NCI-H2107 treated with DMSO at 0.1 percent for 48 hours (cell line): ENCODE data around the gene ISM2.

Experiments
- DNase-seq: peaks from one replicate; lab custom pipeline; 2025; ENCODE audit not compliant: unreplicated experiment; lab: John Stamatoyannopoulos, UW

Gene ISM2

DNA sequence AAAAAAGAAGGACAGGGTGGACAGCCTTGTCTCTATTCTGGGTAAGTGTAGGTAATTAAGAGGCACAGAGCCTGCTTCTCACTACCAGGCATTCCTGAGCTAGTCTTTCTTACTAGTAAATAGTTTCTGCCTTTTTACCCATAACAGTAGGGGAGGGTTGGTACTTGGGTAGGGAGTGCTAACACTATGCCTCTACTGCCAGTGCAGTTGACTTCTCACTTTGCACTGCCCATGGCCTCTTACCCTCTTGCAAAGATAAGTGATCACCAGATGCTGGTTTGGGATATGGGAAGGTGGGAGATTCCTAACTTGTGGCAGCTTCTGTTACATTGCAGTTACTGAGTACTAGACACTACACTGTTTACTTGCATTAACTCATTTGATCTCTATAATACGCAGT is 29.1 kb downstream of the ISM2 start:
- no peak for DNase-seq

- no peak for DNase-seq
These were observed 29.5 kb downstream of the ISM2 start for GRCh38 chr14:77469067-77469505.

DNA sequence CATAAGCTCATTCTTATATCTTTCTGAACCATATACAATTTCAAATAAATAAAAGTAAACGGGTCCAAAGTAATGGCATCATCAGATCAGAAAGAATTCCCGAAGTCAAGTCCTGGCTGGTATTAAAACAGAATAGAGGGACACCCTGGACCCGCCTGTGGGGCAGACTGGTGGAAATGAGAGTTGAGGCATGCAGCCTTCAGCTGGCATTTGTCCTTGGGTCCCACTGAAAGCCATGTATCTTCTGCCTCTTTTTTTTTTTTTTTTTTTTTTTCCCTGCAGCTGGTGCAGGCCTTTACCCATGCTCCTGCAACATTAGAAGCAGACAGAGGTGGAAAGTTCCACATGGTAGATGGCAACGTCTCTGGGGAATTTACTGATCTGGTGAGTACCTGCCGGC is 30.8 kb downstream of the ISM2 start:
- peak; percentile 36 for DNase-seq

- DNase-seq = peak; percentile 47
These were observed 39.4 kb downstream of the ISM2 start for GRCh38 chr14:77459072-77459723.

DNA sequence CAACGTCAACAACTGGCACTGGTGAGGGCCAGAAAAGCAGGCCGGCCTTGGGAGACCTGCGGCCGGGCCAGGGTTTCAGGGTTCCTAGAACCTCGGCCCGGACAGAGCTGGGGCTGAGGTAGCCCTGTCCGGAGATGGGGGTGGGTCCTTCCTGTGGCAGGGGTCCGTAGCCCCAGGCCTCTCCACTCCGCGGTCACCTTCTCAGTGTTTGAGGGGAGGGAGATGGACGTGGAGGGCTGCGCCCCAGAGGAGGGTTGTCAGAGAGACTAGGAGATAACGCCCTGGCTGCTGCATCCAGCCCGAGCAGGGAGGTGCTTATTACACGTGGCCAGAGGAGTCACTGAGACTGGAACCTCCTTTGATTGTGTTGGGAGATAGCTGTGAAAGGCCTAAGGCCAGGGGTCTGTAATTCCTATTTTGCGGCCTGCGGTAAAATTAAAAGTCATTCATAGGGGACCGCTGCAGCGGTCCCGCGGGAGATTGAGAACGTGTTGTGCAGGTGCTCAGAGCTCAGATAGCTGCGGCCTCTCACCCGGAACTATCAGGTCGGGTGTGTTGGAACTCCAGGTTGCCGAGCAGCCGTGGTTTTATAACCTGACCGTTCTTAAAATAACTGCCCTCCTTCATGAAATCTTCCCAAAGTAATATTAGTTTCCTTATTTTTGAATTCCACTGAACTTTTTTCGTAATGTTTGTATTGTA is 40.2 kb downstream of the ISM2 start:
- DNase-seq = peak; percentile 37

- peak; percentile 99 for DNase-seq
These were observed 40.9 kb downstream of the ISM2 start, which contains the start of the genes AHSA1 and VIPAS39 for GRCh38 chr14:77457522-77458248. Gene AHSA1 (plus strand): TSS chr14:77458093. CDS start chr14:77458190, 97 bp downstream. Gene VIPAS39 (minus strand): TSS chr14:77457601. CDS start chr14:77454102, 3,499 bp downstream.

DNA sequence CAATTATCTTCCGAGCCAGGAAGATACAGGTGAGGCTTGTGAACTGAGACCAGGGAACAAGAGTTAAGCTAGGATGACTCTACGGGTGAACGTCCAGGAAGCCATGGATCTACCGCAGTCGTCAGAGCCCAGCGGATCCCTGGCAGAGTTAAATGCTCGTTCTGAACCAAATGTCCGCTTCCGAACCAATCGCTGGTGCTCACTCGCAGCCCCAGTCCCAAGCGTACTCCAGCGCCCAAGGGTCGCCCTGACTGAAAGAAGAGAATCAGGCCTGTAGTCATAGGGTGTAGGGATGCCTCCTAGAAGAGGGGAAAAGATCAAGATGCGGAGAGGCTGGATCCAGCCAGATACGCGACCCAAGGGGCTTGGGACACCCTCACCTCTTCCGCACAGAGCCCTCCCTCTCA is 41.5 kb downstream of the ISM2 start:
- peak; percentile 62 for DNase-seq

DNA sequence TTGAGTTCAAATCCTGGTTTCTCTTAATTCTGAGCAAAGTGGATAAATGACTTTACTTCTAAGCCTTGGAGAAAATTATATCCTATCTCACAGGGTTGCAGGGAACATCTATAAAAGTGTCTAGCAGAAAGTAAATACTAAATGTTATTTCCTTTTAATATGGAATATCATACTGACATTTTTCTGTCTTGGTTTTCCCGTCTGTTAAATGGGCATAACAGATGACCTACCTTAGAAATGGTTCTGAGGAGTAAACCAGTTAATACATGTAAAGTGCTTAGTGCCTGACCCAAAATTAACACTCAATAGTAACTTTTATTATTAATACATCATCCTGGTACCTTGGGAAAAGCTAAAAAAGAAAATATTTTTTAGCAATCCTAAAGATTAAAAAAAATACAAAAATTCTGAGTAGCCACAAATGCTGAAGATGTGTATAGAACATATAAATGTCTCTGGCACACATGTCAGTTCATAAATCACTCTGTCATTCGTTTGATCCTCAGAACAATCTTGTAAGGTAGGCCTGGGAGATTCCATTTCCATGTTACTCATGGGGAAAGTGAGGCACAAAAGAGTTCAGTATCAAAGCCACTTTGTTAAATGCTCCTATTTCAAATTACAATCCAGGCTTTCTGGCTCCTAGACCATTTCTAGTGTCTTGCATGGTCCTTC is 42.5 kb downstream of the ISM2 start:
- no peak for DNase-seq

DNA sequence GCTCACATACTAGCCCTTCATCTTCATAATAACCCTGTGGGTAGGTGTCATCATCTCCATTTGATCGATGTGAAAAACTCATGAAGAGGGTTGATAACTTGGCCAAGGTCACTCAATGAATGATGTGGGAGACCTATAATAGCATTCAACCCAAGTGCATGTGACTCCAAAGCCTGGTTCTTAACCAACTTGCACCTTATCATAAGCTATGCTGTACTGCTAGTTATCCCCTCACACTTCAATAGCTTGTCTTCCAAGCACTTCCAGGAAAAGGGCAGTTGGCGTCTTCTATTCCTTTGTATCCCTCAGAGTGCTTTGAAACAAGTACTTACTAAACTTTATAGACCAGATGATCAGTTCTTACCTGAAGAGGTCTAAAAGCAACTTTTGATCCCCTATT is 56.4 kb downstream of the ISM2 start:
- no peak for DNase-seq

DNA sequence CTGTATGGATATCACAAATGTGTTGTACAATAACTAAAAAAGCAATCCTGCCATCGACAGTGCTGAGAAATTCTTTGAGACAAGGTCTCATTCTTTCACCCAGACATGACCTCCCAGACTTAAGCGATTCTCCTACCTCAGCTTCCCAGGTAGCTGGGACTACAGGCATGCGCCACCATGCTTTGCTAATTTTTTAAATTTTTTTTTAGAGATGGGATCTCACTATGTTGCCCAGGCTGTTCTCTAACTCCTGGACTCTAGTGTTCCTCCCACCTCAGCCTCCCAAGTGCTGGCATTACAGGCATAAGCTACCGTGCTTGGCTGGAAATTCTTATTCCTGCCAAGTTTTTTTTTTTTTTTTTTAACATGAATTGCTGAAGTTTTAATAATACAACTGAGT is 58.8 kb downstream of the ISM2 start:
- DNase-seq = no peak

GRCh38 chr14:77438596-77438995 is 60.0 kb downstream of the ISM2 start:
- no peak for DNase-seq

DNA sequence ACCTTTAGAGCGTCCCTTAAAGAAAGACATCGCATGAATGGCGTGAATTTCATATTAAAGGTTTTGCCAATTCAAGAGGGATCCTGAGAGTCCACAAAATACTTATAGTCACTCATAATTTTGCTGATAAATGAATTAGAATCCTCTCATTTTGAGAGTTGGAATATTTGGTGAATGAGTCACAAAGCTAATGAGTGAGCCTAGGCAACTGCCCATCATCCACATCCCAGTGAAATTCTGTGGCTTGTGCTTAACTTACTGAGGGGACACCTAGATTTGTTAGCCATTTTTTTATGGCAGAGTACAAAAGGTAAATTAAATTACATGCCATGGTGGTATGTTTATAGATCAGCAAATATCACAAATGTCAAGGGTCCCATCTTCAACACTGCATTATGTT is 62.6 kb downstream of the ISM2 start:
- DNase-seq = no peak

GRCh38 chr14:77426396-77426795 is 72.2 kb downstream of the ISM2 start:
- no peak for DNase-seq

- no peak for DNase-seq
These were observed 73.8 kb downstream of the ISM2 start for GRCh38 chr14:77424862-77425261.
